Adrenal gland (tissue), 5 donors: ENCODE results near the gene TBCC.

Experiments used
- POLR2A ChIP-seq, 2 donors: fragments of 450-650 bp; IDR thresholded peaks; one replicate each; pipeline ENCODE4 v1.6.1; 2017; ENCODE audit warnings: antibody characterized with exemption in 2 of 2, mild to moderate bottlenecking in 2 of 2, moderate library complexity in 1 of 2
- TF ChIP-seq, protein P1 (sequence below), 6 experiments: fragments of 450-650 bp in 4 of 6; fragments of 200-600 bp in 2 of 6; sonication (generic) in 1 of 6; IDR thresholded peaks; 1 replicate in 5 of 6; 2 replicates in 1 of 6; pipeline versions ENCODE4 v1.5.1 to v1.8.0; 2016 to 2021; ENCODE audit warnings: antibody characterized with exemption in 6 of 6, mild to moderate bottlenecking in 2 of 6, moderate library complexity in 1 of 6
- donor health status: DM: no; HTN: no; CAD: no.

DNA sequence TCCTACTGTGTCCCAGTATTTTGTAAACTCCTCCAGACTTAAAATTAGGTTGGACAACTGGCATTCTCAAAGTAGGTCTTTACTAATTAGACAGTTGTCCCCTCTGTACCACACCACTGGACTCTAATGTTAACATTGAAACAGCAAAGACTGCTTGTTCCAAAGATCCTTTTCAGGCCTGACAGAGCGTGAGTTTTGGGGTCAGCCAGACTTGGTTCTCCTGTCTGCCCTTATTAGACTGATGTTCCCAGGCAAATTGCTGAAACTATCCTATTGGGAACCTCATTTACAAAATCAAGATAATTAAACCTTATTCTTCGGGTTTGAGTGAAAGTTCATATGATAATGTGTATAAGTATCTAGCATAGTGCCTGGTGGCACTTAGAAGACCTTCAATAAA is 32.2 kb upstream of the TBCC start:
- TF ChIP-seq, protein P1, sequence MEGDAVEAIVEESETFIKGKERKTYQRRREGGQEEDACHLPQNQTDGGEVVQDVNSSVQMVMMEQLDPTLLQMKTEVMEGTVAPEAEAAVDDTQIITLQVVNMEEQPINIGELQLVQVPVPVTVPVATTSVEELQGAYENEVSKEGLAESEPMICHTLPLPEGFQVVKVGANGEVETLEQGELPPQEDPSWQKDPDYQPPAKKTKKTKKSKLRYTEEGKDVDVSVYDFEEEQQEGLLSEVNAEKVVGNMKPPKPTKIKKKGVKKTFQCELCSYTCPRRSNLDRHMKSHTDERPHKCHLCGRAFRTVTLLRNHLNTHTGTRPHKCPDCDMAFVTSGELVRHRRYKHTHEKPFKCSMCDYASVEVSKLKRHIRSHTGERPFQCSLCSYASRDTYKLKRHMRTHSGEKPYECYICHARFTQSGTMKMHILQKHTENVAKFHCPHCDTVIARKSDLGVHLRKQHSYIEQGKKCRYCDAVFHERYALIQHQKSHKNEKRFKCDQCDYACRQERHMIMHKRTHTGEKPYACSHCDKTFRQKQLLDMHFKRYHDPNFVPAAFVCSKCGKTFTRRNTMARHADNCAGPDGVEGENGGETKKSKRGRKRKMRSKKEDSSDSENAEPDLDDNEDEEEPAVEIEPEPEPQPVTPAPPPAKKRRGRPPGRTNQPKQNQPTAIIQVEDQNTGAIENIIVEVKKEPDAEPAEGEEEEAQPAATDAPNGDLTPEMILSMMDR (IDR thresholded peaks at IDR 0.05), result no peak
- no peak for TF ChIP-seq POLR2A (IDR thresholded peaks at IDR 0.05)
